Loucy (cell line): ENCODE data around the gene BCL2L11.

Experiments
- H2AFZ ChIP-seq: fragments of 200-600 bp; sonication (generic); 2 replicates; pipeline ENCODE4 v1.6.0; 2016; ENCODE audit warnings: antibody characterized with exemption, mild to moderate bottlenecking, low read length, moderate library complexity
- H3F3A ChIP-seq: fragments of 200-600 bp; 2 replicates; pipeline ENCODE4 v1.6.0; 2016; ENCODE audit warnings: antibody characterized with exemption, low read depth, mild to moderate bottlenecking
- H3K27me3 ChIP-seq: fragments of 200-600 bp; sonication (generic); 2 replicates; pipeline ENCODE4 v1.6.1; 2014; ENCODE audit warnings: low read length, mild to moderate bottlenecking; ENCODE audit not compliant: insufficient read depth, poor library complexity, severe bottlenecking
- H3K36me3 ChIP-seq: fragments of 200-600 bp; sonication (generic); 2 replicates; pipeline ENCODE4 v1.6.1; 2016; ENCODE audit warnings: low read length; ENCODE audit not compliant: insufficient read depth
- H3K4me1 ChIP-seq: fragments of 200-600 bp; sonication (generic); 2 replicates; pipeline ENCODE4 v1.5.1; 2014; ENCODE audit warnings: low read length, mild to moderate bottlenecking; ENCODE audit not compliant: insufficient read depth, poor library complexity, severe bottlenecking
- H3K4me2 ChIP-seq: fragments of 200-600 bp; sonication (generic); 2 replicates; pipeline ENCODE4 v1.6.0; 2014; ENCODE audit warnings: antibody characterized with exemption, low read length, low read depth, mild to moderate bottlenecking; ENCODE audit not compliant: poor library complexity, severe bottlenecking
- H3K4me3 ChIP-seq: fragments of 200-600 bp; sonication (generic); 2 replicates; pipeline ENCODE4 v1.5.1; 2014; ENCODE audit warnings: low read length, mild to moderate bottlenecking, mixed read lengths; ENCODE audit not compliant: poor library complexity, severe bottlenecking
- H3K79me2 ChIP-seq: fragments of 200-600 bp; sonication (generic); 2 replicates; pipeline ENCODE4 v1.6.1; 2014; ENCODE audit warnings: low read length; ENCODE audit not compliant: insufficient read depth
- H3K9ac ChIP-seq: fragments of 200-600 bp; sonication (generic); 2 replicates; pipeline ENCODE4 v1.6.0; 2014; ENCODE audit warnings: mild to moderate bottlenecking, low read depth, low read length, moderate library complexity; ENCODE audit not compliant: poor library complexity, severe bottlenecking
- H3K9me2 ChIP-seq: fragments of 200-600 bp; sonication (generic); replicated peaks from 2 replicates; pipeline ENCODE4 v1.6.1; 2016; ENCODE audit warnings: low read depth, low read length, mixed read lengths
- H3K9me3 ChIP-seq: fragments of 200-600 bp; sonication (generic); 2 replicates; pipeline ENCODE4 v1.6.1; 2014; ENCODE audit warnings: mild to moderate bottlenecking, antibody characterized with exemption, low read length, low read depth; ENCODE audit not compliant: insufficient read depth
- H4K20me1 ChIP-seq: fragments of 200-600 bp; sonication (generic); 2 replicates; pipeline ENCODE4 v1.6.0; 2014; ENCODE audit warnings: antibody characterized with exemption, low read length, mild to moderate bottlenecking; ENCODE audit not compliant: insufficient read depth, poor library complexity, severe bottlenecking
- EZH2phosphoT487 ChIP-seq: fragments of 200-600 bp; IDR thresholded peaks from 2 replicates; pipeline ENCODE4 v1.6.1; 2018; ENCODE audit warnings: antibody characterized with exemption, mild to moderate bottlenecking, moderate library complexity, borderline replicate concordance
- TF ChIP-seq, protein P1 (sequence below): fragments of 200-600 bp; sonication (generic); conservative IDR thresholded peaks from 2 replicates; pipeline ENCODE4 v1.5.1; 2014; ENCODE audit warnings: mild to moderate bottlenecking, antibody characterized with exemption, low read length

BCL2L11 gene

DNA sequence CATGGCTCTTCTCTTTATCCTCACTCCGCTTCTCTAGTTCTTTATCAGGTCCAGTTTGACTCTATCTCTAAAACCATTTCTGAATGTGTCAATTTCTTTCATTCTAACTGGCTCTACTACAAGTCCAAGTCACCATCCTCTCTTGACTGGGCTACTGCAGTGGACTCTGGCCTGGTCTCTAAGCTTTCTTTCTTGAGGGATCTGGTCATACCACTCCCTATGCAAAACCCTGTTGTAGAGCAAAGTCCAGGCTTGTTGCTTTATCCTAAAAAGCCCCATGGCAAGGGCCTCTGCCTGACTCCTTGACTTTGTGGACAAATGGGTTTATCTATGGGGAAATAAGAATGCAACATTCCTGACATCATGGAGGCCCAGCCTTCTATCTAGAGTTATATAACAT lies 87.1 kb downstream of the BCL2L11 start:
- Histone ChIP-seq H3K27me3 (no peaks in the 10 kb centered on the region), H3K9me2 (no peaks in the 10 kb centered on the region), H3K4me3 (no peak overlapping the region), H3K9me3 (peaks cover 8% of the 10 kb centered on the region; the same call in 1 of the 2 replicates), H3K79me2 (no peaks in the 10 kb centered on the region), H3K36me3 (no peaks in the 10 kb centered on the region; the same call in 1 of the 2 replicates), H2AFZ (no peak overlapping the region), H4K20me1 (no peaks in the 10 kb centered on the region), H3F3A (no peaks in the 10 kb centered on the region), H3K4me2 (no peak overlapping the region), H3K4me1 (peaks cover 3% of the 10 kb centered on the region), H3K9ac (no peak overlapping the region)
- TF ChIP-seq EZH2phosphoT487, result no peak
- TF ChIP-seq, protein P1, sequence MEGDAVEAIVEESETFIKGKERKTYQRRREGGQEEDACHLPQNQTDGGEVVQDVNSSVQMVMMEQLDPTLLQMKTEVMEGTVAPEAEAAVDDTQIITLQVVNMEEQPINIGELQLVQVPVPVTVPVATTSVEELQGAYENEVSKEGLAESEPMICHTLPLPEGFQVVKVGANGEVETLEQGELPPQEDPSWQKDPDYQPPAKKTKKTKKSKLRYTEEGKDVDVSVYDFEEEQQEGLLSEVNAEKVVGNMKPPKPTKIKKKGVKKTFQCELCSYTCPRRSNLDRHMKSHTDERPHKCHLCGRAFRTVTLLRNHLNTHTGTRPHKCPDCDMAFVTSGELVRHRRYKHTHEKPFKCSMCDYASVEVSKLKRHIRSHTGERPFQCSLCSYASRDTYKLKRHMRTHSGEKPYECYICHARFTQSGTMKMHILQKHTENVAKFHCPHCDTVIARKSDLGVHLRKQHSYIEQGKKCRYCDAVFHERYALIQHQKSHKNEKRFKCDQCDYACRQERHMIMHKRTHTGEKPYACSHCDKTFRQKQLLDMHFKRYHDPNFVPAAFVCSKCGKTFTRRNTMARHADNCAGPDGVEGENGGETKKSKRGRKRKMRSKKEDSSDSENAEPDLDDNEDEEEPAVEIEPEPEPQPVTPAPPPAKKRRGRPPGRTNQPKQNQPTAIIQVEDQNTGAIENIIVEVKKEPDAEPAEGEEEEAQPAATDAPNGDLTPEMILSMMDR, result no peak

DNA sequence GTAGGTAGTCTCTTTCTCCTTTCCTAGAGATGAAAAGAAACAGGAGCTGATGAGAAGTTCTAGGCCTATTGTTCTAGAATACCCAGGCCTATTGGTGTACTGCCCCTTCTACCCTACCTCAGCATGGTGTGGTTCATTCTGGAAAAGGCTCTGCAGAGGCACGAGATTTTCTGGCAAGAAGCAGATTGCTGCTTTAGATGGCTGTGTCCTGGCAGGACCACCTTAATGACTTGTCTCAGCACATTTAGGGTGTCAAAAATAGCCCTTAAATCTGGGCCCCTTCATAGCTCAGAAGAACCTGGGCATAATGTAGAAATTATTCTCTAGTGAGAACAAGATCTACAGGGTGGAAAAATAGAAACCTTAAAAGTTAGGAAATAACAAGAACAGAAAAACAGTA lies 87.9 kb downstream of the BCL2L11 start:
- H2AFZ ChIP-seq, result no peak overlapping the region
- no peak overlapping the region for H3K4me3 ChIP-seq
- H3F3A ChIP-seq, result no peaks in the 10 kb centered on the region
- H4K20me1 ChIP-seq, result no peaks in the 10 kb centered on the region
- peaks cover 3% of the 10 kb centered on the region for H3K4me1 ChIP-seq
- no peaks in the 10 kb centered on the region; the same call in 1 of the 2 replicates for H3K36me3 ChIP-seq
- no peak for TF ChIP-seq EZH2phosphoT487
- TF ChIP-seq, protein P1, result no peak
- H3K9ac ChIP-seq, result no peak overlapping the region
- H3K79me2 ChIP-seq, result no peaks in the 10 kb centered on the region
- no peaks in the 10 kb centered on the region for H3K27me3 ChIP-seq
- no peak overlapping the region for H3K4me2 ChIP-seq
- H3K9me3 ChIP-seq, result peaks cover 15% of the 10 kb centered on the region; the same call in 1 of the 2 replicates
- H3K9me2 ChIP-seq, result no peaks in the 10 kb centered on the region

GRCh38 chr2:111209045-111209514 lies 88.4 kb downstream of the BCL2L11 start:
- no peak for TF ChIP-seq EZH2phosphoT487
- TF ChIP-seq, protein P1, result no peak
- Histone ChIP-seq H3K4me3 (no peak overlapping the region), H3K4me2 (no peak overlapping the region)

More at GRCh38 chr2:111209045-111209514, 88.4 kb downstream of the BCL2L11 start:
- H3K4me1 ChIP-seq, result peaks cover 3% of the 10 kb centered on the region
- H3K9me2 ChIP-seq, result no peaks in the 10 kb centered on the region
- no peaks in the 10 kb centered on the region for H3K79me2 ChIP-seq
- H3K36me3 ChIP-seq, result no peaks in the 10 kb centered on the region; the same call in 1 of the 2 replicates
- peaks cover 18% of the 10 kb centered on the region; the same call in 1 of the 2 replicates for H3K9me3 ChIP-seq
- H3K9ac ChIP-seq, result no peak overlapping the region
- H4K20me1 ChIP-seq, result no peaks in the 10 kb centered on the region
- H3F3A ChIP-seq, result no peaks in the 10 kb centered on the region
- H3K27me3 ChIP-seq, result no peaks in the 10 kb centered on the region
- H2AFZ ChIP-seq, result no peak overlapping the region
